ENCODE results near the gene HLA-B. TPM values are rescaled to one million over a fixed set of nuclear protein-coding genes. Genes with fewer than 3 reads are reported as not detected.
A peak's percentile ranks its signal among the peaks of the same experiment; 100 is the strongest.
"Not testable (repeated sequence)": the region's sequence is repeated elsewhere in the genome, so short reads cannot be mapped to it uniquely, and the experiment has no call there.

The HLA-B gene
- total RNA-seq, 4 donors from 2014 or later = 328 to 1,292 (median 594) TPM

DNA sequence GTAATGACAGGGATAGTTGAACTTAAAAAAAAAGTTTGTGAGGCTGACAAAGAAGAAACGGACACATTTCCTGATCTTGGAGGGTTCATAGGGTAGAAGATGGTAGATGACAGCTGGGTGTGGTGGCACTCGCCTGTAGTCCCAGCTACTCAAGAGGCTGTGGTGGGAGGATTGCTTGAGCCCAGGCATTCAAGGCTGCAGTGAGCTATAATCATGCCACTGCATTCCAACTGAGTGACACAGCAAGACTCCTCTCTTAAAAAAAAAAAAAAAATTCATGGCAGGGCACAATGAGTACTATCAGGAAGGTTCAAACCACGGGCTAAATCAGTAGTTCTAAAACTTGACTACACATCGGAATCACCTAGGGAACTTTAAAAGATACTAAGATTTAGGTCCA lies 44.4 kb upstream of the HLA-B start:
- DNase-seq = peak; percentile 54 to 59
- TF ChIP-seq POLR2A (IDR thresholded peaks at IDR 0.05) (no peak), CTCF (IDR thresholded peaks at IDR 0.05) (no peak)
- H3K27me3 ChIP-seq = no peaks in the 10 kb centered on the region
- H3K4me3 ChIP-seq (replicated peaks in 1 of 3) = peak overlapping the region in 1 of 3 donors; percentile 86
- 56 to 58% methylated on average over 4 of the region's 4 CpGs for WGBS, 2 donors
- H3K36me3 ChIP-seq = no peaks in the 10 kb centered on the region
- H3K4me1 ChIP-seq = peaks cover 25 to 26% of the 10 kb centered on the region in 2 donors
- intact Hi-C loops (cut with DNase I) = no loop called here
- H3K9me3 ChIP-seq = no peaks in the 10 kb centered on the region
- peak overlapping the region; percentile 94 to 98 (median 95) for H3K27ac ChIP-seq

- Histone ChIP-seq H3K27ac (peak overlapping the region; percentile 94 to 98 (median 95)), H3K4me3 (replicated peaks in 1 of 3) (peak overlapping the region; percentile 50 to 86 (median 72)), H3K9me3 (no peaks in the 10 kb centered on the region), H3K27me3 (no peaks in the 10 kb centered on the region), H3K4me1 (peaks cover 25 to 26% of the 10 kb centered on the region in 2 donors), H3K36me3 (no peaks in the 10 kb centered on the region)
- 5 to 7% methylated on average over 20 to 26 of the region's 30 CpGs for WGBS, 2 donors
- peak; percentile 74 to 79 for DNase-seq
- intact Hi-C loops (cut with DNase I) = no loop called here
- TF ChIP-seq CTCF (IDR thresholded peaks at IDR 0.05) (no peak), POLR2A (IDR thresholded peaks at IDR 0.05) (peak in 1 of 2 donors; percentile 59)
Measured at GRCh38 chr6:31400467-31401289, 43.7 kb upstream of the HLA-B start.

GRCh38 chr6:31399589-31400466 lies 42.8 kb upstream of the HLA-B start:
- Histone ChIP-seq H3K36me3 (no peaks in the 10 kb centered on the region), H3K9me3 (no peaks in the 10 kb centered on the region), H3K4me3 (replicated peaks in 1 of 3) (peak overlapping the region; percentile 50 to 86 (median 72)), H3K27me3 (no peaks in the 10 kb centered on the region), H3K4me1 (peaks cover 25 to 26% of the 10 kb centered on the region in 2 donors), H3K27ac (peak overlapping the region; percentile 94 to 98 (median 95))
- peak; percentile 94 for DNase-seq
- intact Hi-C loops (cut with DNase I) = no loop called here
- 0 to 1% methylated on average over 23 to 42 of the region's 57 CpGs for WGBS, 2 donors
- TF ChIP-seq POLR2A (IDR thresholded peaks at IDR 0.05) = peak in 1 of 2 donors; percentile 76
- TF ChIP-seq CTCF (IDR thresholded peaks at IDR 0.05) = peak; percentile 67 to 98 (median 90)

- Histone ChIP-seq H3K27me3 (no peaks in the 10 kb centered on the region), H3K4me1 (peaks cover 17 to 18% of the 10 kb centered on the region in 2 donors), H3K36me3 (peaks cover 0 to 5% of the 10 kb centered on the region in 2 donors), H3K9me3 (no peaks in the 10 kb centered on the region), H3K4me3 (replicated peaks in 1 of 3) (no peak overlapping the region), H3K27ac (no peak overlapping the region)
- 85 to 87% methylated on average over 10 of the region's 10 CpGs for WGBS, 2 donors
- intact Hi-C loops (cut with DNase I) = loop anchor here (2.0 kb wide), 1 partner anchor 43 kb away; no protein-coding TSS in a partner anchor
- no peak for DNase-seq
- no peak for TF ChIP-seq CTCF (IDR thresholded peaks at IDR 0.05)
- no peak for TF ChIP-seq POLR2A (IDR thresholded peaks at IDR 0.05)
Measured at GRCh38 chr6:31397901-31398525, 41.0 kb upstream of the HLA-B start.

DNA sequence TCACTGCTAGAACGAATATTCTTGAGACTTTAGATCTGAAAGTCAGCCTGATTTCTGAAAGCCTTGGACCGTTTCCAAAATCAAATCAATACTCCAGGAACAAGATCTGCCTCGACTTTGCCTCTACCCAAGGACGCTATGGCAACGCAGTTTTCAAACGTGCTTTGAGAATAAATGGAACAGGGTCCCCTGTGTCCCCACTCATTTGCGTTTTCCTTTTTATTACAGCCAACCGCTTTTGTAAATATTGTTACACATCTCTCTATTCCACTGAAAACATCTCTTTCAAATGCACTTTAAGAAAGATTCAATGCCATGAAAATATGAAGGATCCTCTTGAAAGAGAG lies 40.1 kb upstream of the HLA-B start:
- intact Hi-C loops (cut with DNase I) = loop anchor here (2.0 kb wide), 1 partner anchor 44 kb away; no protein-coding TSS in a partner anchor
- peaks cover 9 to 13% of the 10 kb centered on the region in 2 donors for H3K4me1 ChIP-seq
- WGBS, 2 donors = 25 to 30% methylated on average over 8 of the region's 8 CpGs
- H3K27ac ChIP-seq; H3K27me3 ChIP-seq; H3K9me3 ChIP-seq; H3K36me3 ChIP-seq; DNase-seq; H3K4me3 ChIP-seq (replicated peaks in 1 of 3): not testable (repeated sequence)

Measured in thyroid gland (tissue), 4 donors.